Caco-2 (cell line): ENCODE data around the gene DPEP2. TPM values are rescaled to one million over a fixed set of nuclear protein-coding genes. Genes with fewer than 3 reads are reported as not detected.

ENCODE experiments used
- BruUV-seq: library from RNA; stranded (reverse); fragments of 400-500 nt; replicated peaks from 2 replicates; lab custom pipeline; 2021; lab: Mats Ljungman, UMichigan
- CTCF ChIA-PET: fragments of 300-600 bp; sonication (Branson Sonifier 250); formaldehyde crosslinking; loops from one replicate; lab custom pipeline; 2022; ENCODE audit warnings: antibody characterized with exemption; lab: Charles Lee
- POLR2A ChIA-PET: fragments of 300-600 bp; sonication (Branson Sonifier 250); formaldehyde crosslinking; loops from one replicate; lab custom pipeline; 2022; ENCODE audit warnings: antibody characterized with exemption; lab: Charles Lee
- DNase-seq, 2 experiments: peaks; one replicate each; pipeline versions ENCODE4 v3.0.0 to v3.0.0-alpha.2; 2020 to 2022
- H3K27me3 ChIP-seq: replicated peaks from 2 replicates; pipeline ENCODE4 v1.6.0; 2011; ENCODE audit warnings: low read length; ENCODE audit not compliant: control insufficient read depth, insufficient read depth
- H3K36me3 ChIP-seq: 2 replicates; pipeline ENCODE4 v1.5.1; 2011; ENCODE audit warnings: low read length; ENCODE audit not compliant: control insufficient read depth, insufficient read depth
- H3K4me1 ChIP-seq: fragments of 250-450 bp; sonication (Bioruptor Pico); 2 replicates; pipeline ENCODE4 v1.5.1; 2020; ENCODE audit warnings: mild to moderate bottlenecking
- H3K4me3 ChIP-seq: 2 replicates; pipeline ENCODE4 v1.5.1; 2011; ENCODE audit warnings: low read depth, mild to moderate bottlenecking, control low read depth, low read length
- H3K9me3 ChIP-seq: fragments of 250-450 bp; sonication (Bioruptor Pico); 2 replicates; pipeline ENCODE4 v1.5.1; 2020; ENCODE audit warnings: mild to moderate bottlenecking, moderate library complexity
- H3K27ac Mint-ChIP-seq: one replicate; pipeline ENCODE4 v1.8.0; 2022; ENCODE audit warnings: mixed read lengths; ENCODE audit not compliant: unreplicated experiment
- H3K27me3 Mint-ChIP-seq: one replicate; pipeline ENCODE4 v1.8.0; 2022; ENCODE audit warnings: mixed read lengths; ENCODE audit not compliant: insufficient read depth, unreplicated experiment
- H3K36me3 Mint-ChIP-seq: one replicate; pipeline ENCODE4 v1.8.0; 2022; ENCODE audit warnings: mild to moderate bottlenecking, mixed read lengths; ENCODE audit not compliant: insufficient read depth, unreplicated experiment
- H3K4me1 Mint-ChIP-seq: one replicate; pipeline ENCODE4 v1.8.0; 2022; ENCODE audit warnings: low read depth, mixed read lengths; ENCODE audit not compliant: unreplicated experiment
- H3K4me3 Mint-ChIP-seq: one replicate; pipeline ENCODE4 v1.8.0; 2022; ENCODE audit warnings: mild to moderate bottlenecking, moderate library complexity, mixed read lengths; ENCODE audit not compliant: unreplicated experiment
- H3K9me3 Mint-ChIP-seq: one replicate; pipeline ENCODE4 v1.8.0; 2022; ENCODE audit warnings: mixed read lengths; ENCODE audit not compliant: unreplicated experiment
- intact Hi-C: fragments of 100-400 bp; cut with micrococcal nuclease; formaldehyde crosslinking; loops from one replicate; pipeline ENCODE4 v1.10.0; 2022; ENCODE audit not compliant: unreplicated experiment
- total RNA-seq: library from RNA; stranded (reverse); gene quantifications from 2 replicates; pipeline ENCODE4 v1.2.3, GENCODE V29; 2022
- TF ChIP-seq, protein P1 (sequence below), 2 experiments: fragments of 200-600 bp in 1 of 2; IDR thresholded peaks; 1 replicate in 1 of 2; 2 replicates in 1 of 2; pipeline versions ENCODE4 v1.5.1 to v1.8.0; 2011 to 2022; ENCODE audit warnings: antibody characterized with exemption in 1 of 2, control low read depth in 1 of 2, inconsistent platforms in 1 of 2, low read depth in 1 of 2, low read length in 1 of 2, mild to moderate bottlenecking in 1 of 2, moderate library complexity in 1 of 2; ENCODE audit not compliant: insufficient read depth in 1 of 2, severe bottlenecking in 1 of 2, unreplicated experiment in 1 of 2

Gene DPEP2
- total RNA-seq, 1 experiment from 2014 or later = not detected

DNA sequence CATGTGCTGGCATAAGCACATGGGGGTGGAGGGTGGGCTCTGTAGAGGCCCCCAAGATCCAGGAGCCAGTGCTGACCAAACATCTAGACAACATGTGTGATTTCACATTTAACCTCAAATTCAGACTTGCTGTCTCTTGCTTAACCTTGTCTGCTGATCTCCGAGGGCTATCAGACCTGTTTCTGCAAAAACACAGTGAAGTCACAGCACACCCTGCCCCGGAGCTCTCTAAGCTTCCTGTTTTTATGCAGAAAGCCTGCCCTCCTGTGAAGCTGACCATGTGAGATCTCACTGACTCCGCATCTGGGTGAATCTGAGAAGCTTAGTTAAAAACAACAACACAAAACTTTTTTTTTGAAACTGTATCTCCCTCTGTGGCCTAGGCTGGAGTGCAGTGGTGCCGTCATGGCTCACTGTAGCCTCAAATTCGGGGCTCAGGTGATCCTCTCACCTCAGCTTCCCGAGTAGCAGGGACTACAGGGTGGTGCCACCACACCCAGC lies 6.6 kb upstream of the DPEP2 start:
- BruUV-seq = no TSS peak
- no peaks in the 10 kb centered on the region for H3K36me3 ChIP-seq
- DNase-seq = no peak
- H3K4me3 Mint-ChIP-seq = no peak overlapping the region
- CTCF ChIA-PET = interaction anchor here (1.1 kb wide), 1 partner anchor 70 kb away, joined by 3 read pairs; no protein-coding TSS in a partner anchor
- no peaks in the 10 kb centered on the region for H3K9me3 ChIP-seq
- H3K4me1 Mint-ChIP-seq = no peaks in the 10 kb centered on the region
- POLR2A ChIA-PET = no interaction called here
- no peaks in the 10 kb centered on the region for H3K9me3 Mint-ChIP-seq
- no peaks in the 10 kb centered on the region for H3K27me3 ChIP-seq
- no peak overlapping the region for H3K27ac Mint-ChIP-seq
- intact Hi-C loops = no loop called here
- TF ChIP-seq, protein P1, sequence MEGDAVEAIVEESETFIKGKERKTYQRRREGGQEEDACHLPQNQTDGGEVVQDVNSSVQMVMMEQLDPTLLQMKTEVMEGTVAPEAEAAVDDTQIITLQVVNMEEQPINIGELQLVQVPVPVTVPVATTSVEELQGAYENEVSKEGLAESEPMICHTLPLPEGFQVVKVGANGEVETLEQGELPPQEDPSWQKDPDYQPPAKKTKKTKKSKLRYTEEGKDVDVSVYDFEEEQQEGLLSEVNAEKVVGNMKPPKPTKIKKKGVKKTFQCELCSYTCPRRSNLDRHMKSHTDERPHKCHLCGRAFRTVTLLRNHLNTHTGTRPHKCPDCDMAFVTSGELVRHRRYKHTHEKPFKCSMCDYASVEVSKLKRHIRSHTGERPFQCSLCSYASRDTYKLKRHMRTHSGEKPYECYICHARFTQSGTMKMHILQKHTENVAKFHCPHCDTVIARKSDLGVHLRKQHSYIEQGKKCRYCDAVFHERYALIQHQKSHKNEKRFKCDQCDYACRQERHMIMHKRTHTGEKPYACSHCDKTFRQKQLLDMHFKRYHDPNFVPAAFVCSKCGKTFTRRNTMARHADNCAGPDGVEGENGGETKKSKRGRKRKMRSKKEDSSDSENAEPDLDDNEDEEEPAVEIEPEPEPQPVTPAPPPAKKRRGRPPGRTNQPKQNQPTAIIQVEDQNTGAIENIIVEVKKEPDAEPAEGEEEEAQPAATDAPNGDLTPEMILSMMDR (IDR thresholded peaks at IDR 0.05; ENCODE audit: insufficient read depth in 1 of 2, low read depth in 1 of 2, low read length in 1 of 2, severe bottlenecking in 1 of 2, unreplicated experiment in 1 of 2) = no peak
- no peak overlapping the region for H3K4me3 ChIP-seq
- H3K36me3 Mint-ChIP-seq = no peaks in the 10 kb centered on the region
- H3K4me1 ChIP-seq = no peaks in the 10 kb centered on the region
- H3K27me3 Mint-ChIP-seq = peaks cover 3% of the 10 kb centered on the region

DNA sequence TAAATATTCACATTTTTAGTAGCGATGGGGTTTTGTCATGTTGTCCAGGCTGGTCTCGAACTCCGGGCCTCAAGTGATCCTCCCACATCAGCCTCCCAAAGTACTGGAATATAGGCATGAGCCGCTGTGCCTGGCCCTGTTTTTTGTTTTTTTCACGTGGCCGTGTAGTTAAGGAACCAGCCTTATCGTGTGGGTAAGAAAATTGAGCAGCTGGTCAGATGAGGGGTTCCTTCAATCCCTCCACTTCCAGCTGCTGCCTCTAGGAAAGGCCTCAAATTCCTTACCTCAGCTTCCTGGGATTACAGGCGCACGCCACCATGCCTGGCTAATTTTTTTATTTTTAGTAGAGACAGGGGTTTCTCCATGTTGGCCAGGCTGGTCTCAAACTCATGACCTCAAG lies 5.9 kb upstream of the DPEP2 start:
- Histone ChIP-seq H3K9me3 (no peaks in the 10 kb centered on the region), H3K27me3 (no peaks in the 10 kb centered on the region), H3K36me3 (no peaks in the 10 kb centered on the region), H3K4me3 (no peak overlapping the region), H3K4me1 (no peaks in the 10 kb centered on the region)
- H3K4me1 Mint-ChIP-seq = no peaks in the 10 kb centered on the region
- H3K9me3 Mint-ChIP-seq = no peaks in the 10 kb centered on the region
- TF ChIP-seq, protein P1 (IDR thresholded peaks at IDR 0.05; ENCODE audit: insufficient read depth in 1 of 2, low read depth in 1 of 2, low read length in 1 of 2, severe bottlenecking in 1 of 2, unreplicated experiment in 1 of 2) = no peak
- intact Hi-C loops = no loop called here
- ChIA-PET POLR2A (no interaction called here), CTCF (interaction anchor here (1.1 kb wide), 1 partner anchor 69 kb away, joined by 3 read pairs; no protein-coding TSS in a partner anchor)
- H3K27me3 Mint-ChIP-seq = peaks cover 3% of the 10 kb centered on the region
- no peak overlapping the region for H3K4me3 Mint-ChIP-seq
- DNase-seq = no peak
- no TSS peak for BruUV-seq
- H3K36me3 Mint-ChIP-seq = no peaks in the 10 kb centered on the region
- H3K27ac Mint-ChIP-seq = no peak overlapping the region

DNA sequence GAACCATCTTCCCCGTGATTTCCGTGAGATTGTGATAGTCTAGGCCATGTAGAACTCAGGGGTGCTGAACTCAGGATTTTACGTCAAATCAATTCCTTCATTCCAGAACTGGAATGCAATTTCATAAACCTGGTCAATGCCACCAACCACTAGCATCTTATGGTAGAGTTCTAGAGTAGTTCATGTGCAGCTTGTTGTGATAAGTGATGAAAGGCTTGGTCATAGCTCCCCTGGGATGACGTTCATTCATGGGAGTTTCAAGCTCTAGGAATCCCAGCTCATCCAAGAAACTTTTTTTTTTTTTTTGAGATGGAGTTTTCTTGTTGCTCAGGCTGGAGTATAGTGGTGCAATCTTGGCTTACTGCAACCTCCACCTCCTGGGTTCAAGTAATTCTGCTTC lies 3.7 kb upstream of the DPEP2 start:
- intact Hi-C loops = no loop called here
- H3K27me3 ChIP-seq = no peaks in the 10 kb centered on the region
- TF ChIP-seq, protein P1 (IDR thresholded peaks at IDR 0.05; ENCODE audit: insufficient read depth in 1 of 2, low read depth in 1 of 2, low read length in 1 of 2, severe bottlenecking in 1 of 2, unreplicated experiment in 1 of 2) = no peak
- ChIA-PET POLR2A (interaction anchor here (1.4 kb wide), 1 partner anchor 20 kb away, joined by 7 read pairs; the partner anchor contains the start of genes DDX28 and DUS2), CTCF (interaction anchor here (0.6 kb wide), 1 partner anchor 231 kb away, joined by 3 read pairs; no protein-coding TSS in a partner anchor)
- BruUV-seq = no TSS peak
- H3K27ac Mint-ChIP-seq = no peak overlapping the region
- H3K4me3 Mint-ChIP-seq = no peak overlapping the region
- no peaks in the 10 kb centered on the region for H3K27me3 Mint-ChIP-seq
- no peaks in the 10 kb centered on the region for H3K9me3 Mint-ChIP-seq
- H3K4me3 ChIP-seq = no peak overlapping the region
- H3K9me3 ChIP-seq = no peaks in the 10 kb centered on the region
- DNase-seq = no peak
- no peaks in the 10 kb centered on the region for H3K36me3 Mint-ChIP-seq
- no peaks in the 10 kb centered on the region for H3K4me1 Mint-ChIP-seq
- no peaks in the 10 kb centered on the region for H3K36me3 ChIP-seq
- no peaks in the 10 kb centered on the region for H3K4me1 ChIP-seq
